GM21528 (cell line): ENCODE measurements around the gene GALNT16.
"Not testable (repeated sequence)": the region's sequence is repeated elsewhere in the genome, so short reads cannot be mapped to it uniquely, and the experiment has no call there.

Experiments used
- ATAC-seq: cut with Tn5 transposase; IDR thresholded peaks from one replicate; pipeline ENCODE4 v1.9.1; 2021; ENCODE audit warnings: mild to moderate bottlenecking, moderate library complexity; ENCODE audit not compliant: unreplicated experiment, low FRiP score

Gene GALNT16

DNA sequence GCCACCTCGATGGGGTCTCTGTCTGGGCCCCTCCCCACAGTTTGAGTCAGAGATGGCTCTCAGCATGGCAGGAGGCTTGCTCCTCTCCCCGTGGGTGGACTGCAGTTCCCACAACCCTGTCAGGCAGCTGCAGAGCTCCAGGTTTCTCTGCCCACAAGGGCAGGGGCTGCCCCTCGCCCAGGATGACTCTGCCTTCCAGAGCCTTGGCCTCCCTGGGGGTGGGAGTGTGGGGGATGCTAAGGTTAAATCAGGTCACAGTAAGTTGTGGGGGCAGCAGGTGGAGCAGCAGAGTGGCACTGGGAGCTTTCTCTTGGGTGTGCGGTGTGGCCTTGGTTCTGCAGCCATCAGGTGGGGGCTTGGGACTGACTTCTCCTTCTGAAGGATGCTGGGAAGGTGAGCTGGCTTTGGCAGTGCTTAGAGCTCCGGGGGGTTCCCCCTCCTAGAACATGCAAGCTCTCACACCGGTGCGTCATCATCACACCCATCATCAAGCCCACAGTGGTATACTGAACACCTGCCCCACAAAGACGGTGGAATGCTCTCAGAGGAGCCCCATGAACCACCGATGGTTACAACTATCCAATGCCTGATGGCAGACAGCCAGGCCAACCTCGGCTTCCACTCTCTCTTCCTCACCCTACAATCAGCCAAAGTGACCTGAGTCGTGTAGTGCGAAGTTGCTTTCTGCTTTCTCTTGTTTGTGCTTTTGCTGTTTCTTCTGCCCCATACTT lies 98.4 kb downstream of the GALNT16 start:
- ATAC-seq = no peak

GRCh38 chr14:69358966-69359365 lies 99.0 kb downstream of the GALNT16 start:
- ATAC-seq = no peak

DNA sequence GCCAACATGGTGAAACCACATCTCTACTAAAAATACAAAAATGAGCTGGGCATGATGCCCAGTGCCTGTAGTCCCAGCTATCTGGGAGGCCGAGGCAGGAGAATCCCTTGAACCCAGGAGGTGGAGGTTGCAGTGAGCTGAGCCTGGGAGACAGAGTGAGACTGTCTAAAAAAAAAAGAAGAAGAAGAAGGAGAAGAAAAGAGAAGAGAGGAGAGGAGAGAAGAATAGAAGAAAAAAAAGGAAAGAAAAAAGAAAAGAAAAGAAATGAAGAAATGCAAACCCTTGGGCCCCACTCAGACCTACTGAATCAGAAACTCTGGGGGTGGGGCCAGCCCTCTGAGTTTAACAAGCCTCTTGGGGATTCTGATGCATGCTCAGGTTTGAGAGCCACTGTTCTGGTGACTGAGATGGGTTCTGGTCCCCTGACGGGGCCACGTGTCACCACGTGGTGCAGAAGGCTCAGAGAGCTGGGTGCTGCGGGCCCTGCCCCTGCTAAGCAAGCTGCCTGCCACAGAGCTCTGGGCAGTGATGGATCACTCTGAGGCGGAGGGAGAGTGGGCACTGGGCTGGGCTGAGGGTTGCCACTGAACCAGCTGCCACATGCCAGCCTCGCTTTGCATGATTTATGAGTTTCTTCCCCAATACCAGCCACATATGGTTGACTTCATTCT lies 100.6 kb downstream of the GALNT16 start:
- ATAC-seq = no peak

GRCh38 chr14:69363055-69363454 lies 103.1 kb downstream of the GALNT16 start:
- no peak for ATAC-seq

DNA sequence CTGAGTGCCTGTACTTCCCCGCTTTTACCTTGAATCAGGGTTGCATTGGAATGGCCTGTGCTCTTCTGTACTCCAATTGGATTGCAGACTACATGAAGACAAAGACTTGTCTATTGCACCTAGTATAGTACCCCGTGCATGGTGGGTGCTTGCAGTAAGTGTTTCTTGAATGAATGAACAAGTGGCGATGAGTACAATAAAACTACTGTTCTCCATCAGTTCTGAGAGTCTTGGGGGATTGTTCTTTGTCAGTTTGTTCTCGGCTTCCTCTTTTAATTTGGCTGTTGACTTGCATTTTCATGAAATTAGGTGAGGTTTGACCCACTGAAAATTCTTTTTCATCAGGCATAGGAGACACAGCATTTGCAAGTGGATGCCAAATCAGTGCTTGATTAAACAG lies 104.0 kb downstream of the GALNT16 start:
- ATAC-seq = no peak

DNA sequence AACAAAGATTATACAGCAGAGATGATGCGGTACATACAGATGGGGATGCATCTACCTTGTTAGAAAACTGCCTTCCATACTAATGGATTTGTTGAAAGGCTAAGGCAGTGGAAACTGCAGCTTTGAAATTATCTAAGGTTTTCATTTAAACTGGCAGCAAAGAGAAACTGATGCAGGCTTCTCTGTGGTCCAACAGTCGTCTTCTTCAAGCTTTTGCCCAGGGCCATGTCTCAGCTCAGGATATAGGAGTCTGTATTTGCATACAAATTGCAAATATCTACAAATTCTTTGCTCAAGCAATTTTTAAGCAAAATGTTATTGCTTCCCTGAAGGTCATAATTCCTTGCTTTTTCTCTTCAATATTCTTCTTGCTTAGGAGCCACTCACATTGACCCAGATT lies 104.4 kb downstream of the GALNT16 start:
- no peak for ATAC-seq

GRCh38 chr14:69366069-69366468 lies 106.1 kb downstream of the GALNT16 start:
- no peak for ATAC-seq

DNA sequence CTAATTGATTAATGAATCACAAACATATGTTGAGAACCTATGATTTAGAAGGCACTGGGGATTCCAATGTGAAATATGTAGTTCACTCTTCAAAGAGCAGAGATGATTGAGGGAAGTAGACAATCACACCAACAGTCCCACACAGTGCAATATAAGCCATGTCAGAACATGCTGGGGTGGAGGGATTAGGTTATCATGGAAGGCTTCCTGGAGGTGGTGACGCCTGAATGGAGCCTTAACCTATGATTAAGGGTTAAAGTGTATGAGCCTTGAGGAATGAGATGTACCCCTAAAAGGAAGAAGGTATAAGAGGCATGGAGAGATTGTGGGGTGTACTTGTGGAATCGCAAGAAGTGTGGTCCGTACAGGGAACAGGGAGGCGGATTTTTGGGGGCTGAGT lies 106.8 kb downstream of the GALNT16 start:
- no peak for ATAC-seq

DNA sequence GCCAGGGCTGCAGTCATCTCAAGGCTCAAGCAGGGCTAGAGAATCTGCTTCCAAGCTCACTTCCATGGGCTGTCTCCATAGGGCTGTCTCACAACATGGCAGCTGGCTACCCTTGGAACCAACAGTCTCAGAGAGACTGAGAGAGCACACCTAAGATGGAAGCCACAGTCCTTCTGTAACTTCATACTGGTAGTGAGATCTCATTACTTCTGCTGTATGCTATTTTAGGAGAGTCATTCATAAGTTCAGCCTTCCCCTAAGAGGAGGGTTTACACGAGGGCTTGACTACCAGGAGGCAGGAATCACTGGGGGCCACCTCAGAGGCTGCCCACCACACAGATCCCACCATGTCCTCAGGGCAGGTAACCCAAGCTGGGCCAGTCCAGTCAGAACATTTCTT lies 108.4 kb downstream of the GALNT16 start:
- no peak for ATAC-seq

DNA sequence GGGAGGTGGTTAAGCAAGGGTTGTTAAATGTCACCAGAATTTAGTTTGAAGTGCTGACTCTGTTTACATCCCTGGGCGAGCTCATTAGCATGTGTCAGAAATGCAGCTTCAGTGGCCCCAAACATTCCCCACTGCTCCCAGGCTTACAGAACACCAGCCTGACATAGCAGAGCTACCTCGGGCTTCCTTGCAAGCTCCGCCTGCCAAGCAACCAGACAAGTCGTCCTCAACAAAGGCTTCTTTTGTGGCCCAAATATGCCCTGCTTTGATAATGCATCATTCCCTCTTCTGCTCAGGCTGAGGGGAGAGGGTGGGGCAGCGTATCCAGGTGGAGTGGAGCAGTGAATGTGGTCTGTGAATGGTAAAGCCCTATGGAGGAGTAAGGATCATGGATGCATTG lies 110.1 kb downstream of the GALNT16 start:
- ATAC-seq = no peak

DNA sequence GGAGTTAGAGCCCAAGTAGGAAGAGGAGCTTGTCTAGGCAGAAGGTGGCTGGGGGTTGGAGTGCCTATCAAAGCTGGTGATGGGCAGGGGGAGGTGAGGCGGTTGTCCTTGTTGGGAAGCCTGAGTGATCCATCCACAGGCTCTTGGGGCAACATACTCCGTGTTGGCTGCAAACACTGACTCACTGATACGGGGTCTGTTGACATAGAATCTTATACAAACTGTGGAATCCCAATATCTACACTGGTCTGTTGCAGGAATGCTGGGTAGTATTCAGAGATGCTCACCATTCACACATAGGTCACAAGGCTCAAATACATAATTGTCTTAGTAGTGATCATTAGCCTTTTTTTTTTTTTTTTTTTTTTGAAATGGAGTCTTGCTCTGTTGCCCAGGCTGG lies 112.2 kb downstream of the GALNT16 start:
- no peak for ATAC-seq

DNA sequence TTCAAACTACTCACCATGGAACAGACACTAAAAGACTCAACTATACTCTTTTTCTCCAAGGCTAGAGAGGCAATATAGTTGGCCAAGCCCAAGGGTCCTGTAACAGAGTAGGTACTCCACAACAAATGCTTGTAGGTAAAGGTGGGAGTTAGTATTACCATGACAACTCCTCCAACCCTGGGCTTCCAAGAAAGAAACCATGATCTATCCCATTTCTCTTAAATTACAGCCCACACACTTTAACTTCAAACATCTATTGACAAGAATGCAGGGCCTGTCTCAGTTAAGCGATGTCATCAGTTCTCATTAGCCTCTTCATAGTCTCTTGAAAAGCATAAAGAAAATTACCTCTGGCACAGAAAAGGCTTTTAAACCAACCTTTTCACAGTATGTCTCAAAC lies 113.1 kb downstream of the GALNT16 start:
- ATAC-seq = no peak

DNA sequence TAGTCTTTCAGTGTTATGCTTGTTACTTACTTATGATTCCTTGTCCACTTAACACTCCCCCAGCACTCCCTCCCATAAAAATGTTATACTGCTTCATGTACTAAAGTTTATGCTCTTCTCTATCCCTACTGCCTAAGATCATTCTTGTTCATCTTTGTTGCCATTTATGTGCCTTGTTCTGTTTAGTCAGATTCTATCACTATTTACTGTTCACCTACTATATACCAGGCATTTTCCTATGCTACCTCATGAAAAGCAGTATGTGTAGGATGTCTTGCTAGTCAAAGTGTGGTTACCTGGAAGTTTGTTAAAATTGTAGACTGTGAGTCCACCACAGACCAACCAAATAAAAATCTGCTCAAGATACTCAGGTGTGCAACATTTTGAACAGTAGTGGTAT lies 114.3 kb downstream of the GALNT16 start:
- no peak for ATAC-seq

DNA sequence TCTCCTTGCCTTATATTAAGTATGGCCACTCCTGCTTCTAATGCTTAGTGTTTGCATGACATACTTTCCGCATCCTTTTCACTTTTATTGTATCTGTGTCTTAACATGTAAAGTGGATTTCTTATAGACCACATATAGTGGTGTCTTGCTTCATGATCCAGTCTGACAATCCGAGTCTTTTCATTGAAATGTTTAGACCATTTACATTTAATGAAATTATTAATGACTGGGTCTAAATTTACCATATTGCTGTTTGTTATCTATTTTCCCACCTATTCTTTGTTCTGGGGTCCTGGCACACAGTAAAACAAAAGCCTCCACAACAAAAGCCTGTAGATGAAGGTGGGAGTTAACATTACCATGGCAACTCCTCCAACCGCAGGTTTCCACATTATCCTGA lies 115.2 kb downstream of the GALNT16 start:
- ATAC-seq = no peak

DNA sequence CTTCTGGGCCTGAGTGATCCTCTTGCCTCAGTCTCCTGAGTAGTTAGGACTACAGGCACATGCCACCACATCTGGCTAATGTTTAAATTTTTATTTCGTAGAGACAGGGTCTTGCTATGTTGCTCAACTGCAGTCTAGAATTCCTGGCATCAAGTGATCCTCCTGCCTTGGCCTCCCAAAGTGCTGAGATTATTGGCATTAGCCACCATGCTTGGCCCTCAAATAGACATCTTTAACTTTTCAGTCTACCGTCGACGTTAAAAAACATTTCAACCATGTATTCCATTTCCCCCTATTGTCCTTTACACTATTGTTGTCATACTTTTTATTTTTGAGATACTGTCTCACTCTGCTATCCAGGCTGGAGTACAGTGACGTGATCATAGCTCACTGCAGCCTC lies 115.8 kb downstream of the GALNT16 start:
- ATAC-seq = no peak

- no peak for ATAC-seq
These were observed 116.5 kb downstream of the GALNT16 start for GRCh38 chr14:69376439-69376838.

DNA sequence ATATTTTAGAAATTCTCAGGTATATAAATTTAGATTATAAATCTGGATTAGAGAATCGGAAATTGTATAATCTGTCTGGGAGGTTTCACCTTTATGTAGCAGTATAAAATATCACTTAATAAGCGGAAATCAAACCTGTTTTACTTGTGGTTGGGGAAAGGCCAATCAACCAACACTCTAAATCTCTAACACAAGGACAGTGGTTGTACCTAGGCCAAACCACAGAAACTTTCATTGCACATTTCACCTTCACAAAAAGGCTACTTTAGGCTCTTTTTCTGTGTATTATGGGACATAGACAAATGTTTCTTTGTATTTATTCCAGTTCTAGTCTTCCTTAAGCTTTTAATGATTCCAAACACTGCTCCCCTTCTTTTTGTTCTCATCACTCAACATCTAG lies 118.3 kb downstream of the GALNT16 start:
- no peak for ATAC-seq

GRCh38 chr14:69387311-69387710 lies 127.4 kb downstream of the GALNT16 start:
- ATAC-seq = no peak

- not testable (repeated sequence) for ATAC-seq
These were observed 131.4 kb downstream of the GALNT16 start for GRCh38 chr14:69391400-69391799.

DNA sequence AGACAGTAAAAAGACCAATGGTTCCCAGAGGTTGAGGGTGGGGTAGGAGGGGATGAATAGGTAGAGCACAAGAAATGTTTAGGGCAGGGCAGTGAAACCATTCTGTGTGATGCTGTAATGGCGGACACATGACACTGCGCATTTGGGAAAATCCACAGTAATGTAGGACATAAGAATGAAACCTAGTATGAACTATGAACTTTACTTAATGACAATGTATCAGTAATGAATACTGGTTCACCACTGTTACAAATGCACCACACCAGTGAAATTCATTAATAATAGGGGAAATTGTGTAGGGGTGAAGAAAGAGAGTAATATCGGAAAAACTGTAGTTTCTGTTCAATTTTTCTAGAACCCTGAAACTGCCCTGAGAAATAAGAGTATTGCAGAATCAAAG lies 132.5 kb downstream of the GALNT16 start:
- ATAC-seq = no peak

GRCh38 chr14:69395929-69396328 lies 136.0 kb downstream of the GALNT16 start:
- no peak for ATAC-seq

DNA sequence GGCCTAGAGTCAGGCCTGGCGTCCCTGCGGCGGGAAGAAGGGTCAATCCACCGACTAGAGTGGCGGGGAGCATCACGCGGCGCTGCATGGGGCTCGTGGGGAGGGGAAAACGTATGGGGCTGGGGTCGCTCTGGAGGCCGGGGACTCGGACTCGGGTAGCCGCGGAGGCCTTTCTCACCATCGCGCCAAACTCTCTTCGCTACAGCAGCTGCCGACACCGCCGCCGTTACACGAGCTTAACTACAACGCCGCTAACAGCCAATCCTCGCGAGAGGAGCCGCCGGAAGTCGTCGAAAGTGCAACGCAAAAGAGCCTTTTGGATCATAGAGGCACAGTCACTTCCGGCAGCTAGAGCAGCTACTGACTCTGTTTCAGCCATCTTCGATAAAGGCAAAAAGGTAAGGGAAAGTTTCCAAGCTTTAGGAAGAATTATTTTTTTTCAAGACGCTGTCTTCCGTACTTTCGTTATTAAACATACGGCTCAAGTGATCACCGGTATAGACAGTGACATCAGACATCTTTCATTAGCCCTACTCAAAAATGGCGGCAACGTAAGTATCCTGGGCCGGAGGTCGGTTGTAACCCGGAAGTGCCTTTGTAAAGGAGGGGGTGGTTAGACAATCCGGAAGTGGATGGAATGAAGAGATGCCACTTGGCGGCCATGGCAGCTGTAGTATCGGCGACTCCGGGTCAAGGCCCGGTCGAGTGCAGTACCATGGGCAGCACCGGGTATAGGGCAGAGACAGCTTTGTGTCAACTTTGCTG lies 138.3 kb downstream of the GALNT16 start, which contains the start of the genes ERH and SLC39A9:
Gene ERH, minus strand, starts transcription at position 247 of the 765 bp plus-strand sequence. Its CDS starts 66 bp downstream, at position 181.
Gene SLC39A9, plus strand, starts transcription at position 640 of the 765 bp plus-strand sequence. CDS start 678 bp downstream, outside the sequence.
- peak; percentile 91 for ATAC-seq
